Measurements from ENCODE around the gene SLITRK5.

The SLITRK5 gene, protein sequence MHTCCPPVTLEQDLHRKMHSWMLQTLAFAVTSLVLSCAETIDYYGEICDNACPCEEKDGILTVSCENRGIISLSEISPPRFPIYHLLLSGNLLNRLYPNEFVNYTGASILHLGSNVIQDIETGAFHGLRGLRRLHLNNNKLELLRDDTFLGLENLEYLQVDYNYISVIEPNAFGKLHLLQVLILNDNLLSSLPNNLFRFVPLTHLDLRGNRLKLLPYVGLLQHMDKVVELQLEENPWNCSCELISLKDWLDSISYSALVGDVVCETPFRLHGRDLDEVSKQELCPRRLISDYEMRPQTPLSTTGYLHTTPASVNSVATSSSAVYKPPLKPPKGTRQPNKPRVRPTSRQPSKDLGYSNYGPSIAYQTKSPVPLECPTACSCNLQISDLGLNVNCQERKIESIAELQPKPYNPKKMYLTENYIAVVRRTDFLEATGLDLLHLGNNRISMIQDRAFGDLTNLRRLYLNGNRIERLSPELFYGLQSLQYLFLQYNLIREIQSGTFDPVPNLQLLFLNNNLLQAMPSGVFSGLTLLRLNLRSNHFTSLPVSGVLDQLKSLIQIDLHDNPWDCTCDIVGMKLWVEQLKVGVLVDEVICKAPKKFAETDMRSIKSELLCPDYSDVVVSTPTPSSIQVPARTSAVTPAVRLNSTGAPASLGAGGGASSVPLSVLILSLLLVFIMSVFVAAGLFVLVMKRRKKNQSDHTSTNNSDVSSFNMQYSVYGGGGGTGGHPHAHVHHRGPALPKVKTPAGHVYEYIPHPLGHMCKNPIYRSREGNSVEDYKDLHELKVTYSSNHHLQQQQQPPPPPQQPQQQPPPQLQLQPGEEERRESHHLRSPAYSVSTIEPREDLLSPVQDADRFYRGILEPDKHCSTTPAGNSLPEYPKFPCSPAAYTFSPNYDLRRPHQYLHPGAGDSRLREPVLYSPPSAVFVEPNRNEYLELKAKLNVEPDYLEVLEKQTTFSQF

DNA sequence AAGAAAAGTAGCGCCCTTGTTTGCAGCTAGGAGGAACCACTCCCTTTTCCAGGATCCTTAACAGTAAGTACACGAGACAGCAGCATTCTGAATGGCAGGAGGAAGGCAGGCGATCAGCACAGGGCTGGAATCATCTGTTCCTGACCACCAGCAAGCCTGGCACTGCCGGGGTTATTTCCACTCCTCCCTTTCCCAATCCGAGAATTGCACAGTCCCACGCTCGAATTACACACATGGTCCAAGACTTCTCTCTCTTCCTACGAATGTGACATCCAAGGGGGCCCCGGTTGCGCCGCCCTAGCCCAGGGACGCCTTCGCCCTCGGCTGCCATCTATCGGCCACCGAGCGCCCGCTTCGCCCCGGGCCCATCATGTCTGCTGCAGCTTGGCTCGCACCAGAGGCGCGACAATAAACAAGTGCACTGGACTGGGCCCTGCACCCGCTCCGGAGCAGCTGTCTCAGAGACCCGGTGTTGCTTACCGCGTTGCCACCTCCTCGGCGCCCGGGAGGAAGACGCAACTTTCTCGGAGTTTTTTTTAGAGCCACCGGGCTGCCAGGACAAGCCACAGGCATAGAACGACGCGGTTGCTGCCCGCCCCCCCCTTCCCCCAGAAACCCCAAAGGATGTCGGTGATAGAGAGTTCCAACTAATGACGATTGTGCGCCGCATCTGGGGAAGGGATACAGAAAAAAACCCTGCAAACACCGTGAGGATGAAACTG lies at the start of gene SLITRK5:
TSS of gene SLITRK5 (plus strand) at position 341 of the 722 bp plus-strand sequence. CDS start 4,018 bp downstream, outside the sequence.
- DNase-seq (ENCODE audit: extremely low read depth in 1 of 2, low read depth in 1 of 2) = peak in 1 of 2 donors; percentile 33

DNA sequence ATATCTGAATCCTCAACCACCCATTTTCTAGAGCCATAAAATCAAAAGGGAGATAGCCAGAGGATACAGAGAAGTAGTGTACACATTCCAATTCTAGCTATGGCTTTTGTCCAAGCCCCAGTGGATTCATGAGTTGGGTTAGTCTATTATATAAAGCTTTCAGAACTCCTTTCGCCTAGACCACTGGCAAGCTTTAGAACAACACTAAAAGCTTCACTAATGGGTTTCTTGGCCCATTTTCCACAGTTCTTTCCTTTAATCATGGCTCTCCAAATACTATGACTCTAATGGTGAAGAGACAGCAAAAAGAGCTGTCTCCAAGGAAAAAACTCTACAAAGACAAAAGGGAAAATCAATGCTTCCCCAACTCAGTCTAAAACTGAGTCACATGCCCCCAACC lies 48.2 kb upstream of the SLITRK5 start:
- no peak for DNase-seq (ENCODE audit: extremely low read depth in 1 of 2, low read depth in 1 of 2)

DNA sequence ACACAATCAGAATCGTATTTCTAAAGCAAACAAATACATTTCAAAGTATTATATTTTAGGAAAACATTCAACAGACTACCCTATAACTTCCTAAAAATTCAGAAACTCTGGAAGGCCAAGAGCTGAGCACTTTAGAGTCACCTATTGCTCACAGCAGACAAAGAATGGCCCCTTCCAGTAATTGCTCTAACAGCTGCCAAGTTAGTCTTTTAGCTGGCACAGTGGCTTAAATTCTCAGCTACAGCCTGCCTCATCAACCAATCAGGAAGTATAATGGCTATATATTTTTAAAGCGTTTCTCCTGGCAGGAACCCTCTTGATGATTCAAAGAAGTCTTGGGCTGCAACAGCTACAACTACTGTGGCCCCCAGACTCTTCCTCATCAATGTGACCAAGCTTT lies 14.9 kb upstream of the SLITRK5 start:
- DNase-seq (ENCODE audit: extremely low read depth in 1 of 2, low read depth in 1 of 2) = no peak

DNA sequence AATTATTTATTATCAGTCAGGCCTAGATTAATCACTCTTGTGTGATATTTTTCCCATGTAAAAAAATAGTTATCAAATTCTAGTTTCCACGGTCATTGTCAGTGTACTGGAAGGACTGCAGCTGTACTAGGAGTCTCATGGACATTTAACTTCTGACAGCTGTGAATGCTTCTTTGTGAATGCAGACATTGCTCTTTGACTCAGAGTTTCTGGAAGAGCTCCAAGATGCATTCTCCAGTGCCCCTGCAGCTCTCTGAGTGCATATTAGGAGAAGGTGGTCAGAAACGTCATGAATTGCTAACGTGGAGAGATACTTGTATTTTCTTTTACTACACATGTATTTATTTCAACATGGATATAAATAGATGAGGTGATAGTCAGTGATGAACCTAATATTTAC lies 9.7 kb upstream of the SLITRK5 start:
- no peak for DNase-seq (ENCODE audit: extremely low read depth in 1 of 2, low read depth in 1 of 2)

DNA sequence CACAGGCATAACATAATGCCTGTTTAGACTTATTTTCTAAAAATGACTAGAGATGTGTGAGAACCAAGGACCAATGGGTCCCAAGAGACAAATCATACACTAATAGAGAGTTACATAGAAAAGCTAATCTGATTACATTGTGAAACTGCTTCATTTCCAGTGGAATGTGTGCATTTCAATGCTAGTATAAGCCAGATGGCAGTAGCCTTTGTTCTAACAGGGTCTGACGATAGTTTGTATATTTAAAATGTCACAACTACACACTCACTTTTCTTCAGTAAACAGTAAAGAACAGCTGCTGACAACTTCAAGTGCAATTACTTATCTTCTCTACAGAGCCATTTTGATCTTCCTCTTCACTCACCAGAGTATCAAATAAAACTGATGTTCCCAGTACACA lies 4.3 kb upstream of the SLITRK5 start:
- no peak for DNase-seq (ENCODE audit: extremely low read depth in 1 of 2, low read depth in 1 of 2)

DNA sequence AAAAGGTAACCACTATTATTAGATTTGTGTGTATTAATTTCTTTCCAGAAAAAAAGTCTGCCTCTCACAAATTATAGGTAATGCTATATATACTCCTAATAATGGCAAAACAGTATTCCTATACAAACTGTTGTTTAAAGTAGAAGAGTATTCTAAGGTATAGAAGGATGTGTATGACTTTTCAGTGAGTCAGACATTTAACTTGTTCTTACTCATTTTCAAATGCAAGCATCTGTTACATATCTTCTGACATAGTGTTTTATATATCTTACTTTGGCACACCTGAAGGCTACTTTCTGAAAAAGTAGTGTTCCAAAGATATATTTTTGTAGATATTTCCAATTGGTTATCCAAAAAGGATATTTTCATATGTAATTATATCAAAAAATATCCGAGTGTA lies 3.5 kb upstream of the SLITRK5 start:
- no peak for DNase-seq (ENCODE audit: extremely low read depth in 1 of 2, low read depth in 1 of 2)

DNA sequence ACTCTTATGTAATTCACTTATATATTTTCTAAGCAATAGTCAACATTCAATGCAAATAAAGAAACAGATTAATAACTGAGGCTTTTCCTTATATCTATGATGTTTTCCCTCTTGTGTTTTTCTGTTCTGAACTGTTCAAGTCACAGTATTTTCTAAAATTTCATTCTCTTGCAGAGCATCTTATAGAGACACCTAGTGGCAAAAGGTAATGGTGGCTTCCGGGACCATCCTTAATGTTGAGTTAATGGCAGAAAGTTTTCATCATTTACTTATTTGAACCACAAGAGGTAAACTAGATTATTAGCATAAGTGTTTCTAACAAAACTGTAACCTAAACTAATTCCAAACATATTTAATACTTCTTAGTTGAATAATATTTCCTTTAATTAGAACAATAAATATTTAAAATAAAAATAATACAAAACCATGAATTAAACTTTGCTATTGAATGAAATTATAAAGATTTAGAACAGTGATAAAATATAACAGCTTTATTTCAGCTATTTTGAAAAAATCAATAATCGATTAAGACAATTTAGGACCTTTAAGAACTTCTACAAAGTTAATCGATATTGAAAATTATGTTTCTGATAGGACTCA lies 1.7 kb upstream of the SLITRK5 start:
- no peak for DNase-seq (ENCODE audit: extremely low read depth in 1 of 2, low read depth in 1 of 2)

DNA sequence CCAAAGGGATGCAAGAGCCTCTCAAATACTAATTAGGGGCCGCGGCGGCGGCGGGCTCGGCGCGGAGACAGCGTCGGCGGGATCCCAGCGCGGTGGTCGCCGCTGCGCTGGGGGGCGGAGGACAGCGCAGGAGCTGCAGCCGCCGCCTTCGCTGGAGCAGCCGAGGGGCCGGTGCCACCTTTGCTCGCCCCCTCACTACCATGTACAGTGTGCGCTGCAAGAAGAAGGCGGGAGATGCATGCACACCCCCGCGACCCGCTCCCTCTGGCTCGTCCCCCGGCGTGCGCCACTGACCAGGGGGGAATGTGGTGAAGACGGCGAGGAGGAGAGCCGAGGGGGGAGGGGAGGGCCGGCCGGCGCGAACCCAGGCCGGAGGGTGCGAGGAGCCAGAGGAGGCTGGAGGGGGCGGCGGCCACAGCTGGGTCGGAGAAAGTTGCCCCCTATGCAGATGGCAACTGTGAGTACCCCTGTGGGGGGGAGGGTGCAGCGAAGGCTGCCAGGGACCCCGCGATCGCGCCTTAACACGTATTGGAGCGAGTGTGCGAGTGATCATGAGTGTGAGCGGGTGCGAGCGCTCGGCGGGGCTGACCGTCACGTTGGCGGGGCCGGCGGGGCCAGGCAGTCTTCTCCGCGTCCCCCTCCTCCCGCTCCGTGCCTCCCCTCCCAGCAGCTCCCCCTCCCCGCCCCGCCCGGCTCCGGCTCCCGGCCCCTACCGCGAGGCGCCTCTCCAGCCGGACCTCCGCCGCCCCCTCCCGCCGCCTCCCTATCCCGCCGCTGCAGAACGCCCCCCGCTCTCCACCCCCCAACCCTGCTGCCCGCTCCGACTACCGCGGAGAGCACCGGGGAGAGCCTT lies 808 bp downstream of the SLITRK5 start:
- no peak for DNase-seq (ENCODE audit: extremely low read depth in 1 of 2, low read depth in 1 of 2)

DNA sequence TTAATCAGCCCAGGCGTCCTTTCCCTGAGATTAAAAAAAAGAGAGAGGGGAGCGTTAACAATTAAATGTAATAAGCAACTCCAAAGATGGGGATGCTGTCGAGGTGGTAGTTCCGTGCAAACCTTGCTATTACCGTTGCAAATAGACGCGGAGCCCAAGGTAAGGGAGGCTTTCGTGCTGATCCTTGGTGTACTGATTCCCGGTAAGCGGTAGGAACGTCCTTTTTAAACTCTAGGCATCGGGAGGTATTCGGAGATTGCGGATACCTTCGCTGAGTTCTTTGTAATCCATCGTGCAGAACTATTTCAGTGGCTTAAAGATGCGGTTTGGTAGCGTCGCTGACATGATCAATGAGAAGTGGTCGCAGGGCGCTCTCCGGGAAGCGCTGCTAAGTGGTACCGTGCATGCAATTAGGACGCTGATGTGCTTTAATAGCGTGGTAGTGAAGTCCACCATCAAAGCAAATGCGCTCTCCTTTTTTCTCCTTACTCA lies 3.1 kb downstream of the SLITRK5 start:
- DNase-seq (ENCODE audit: extremely low read depth in 1 of 2, low read depth in 1 of 2) = no peak

DNA sequence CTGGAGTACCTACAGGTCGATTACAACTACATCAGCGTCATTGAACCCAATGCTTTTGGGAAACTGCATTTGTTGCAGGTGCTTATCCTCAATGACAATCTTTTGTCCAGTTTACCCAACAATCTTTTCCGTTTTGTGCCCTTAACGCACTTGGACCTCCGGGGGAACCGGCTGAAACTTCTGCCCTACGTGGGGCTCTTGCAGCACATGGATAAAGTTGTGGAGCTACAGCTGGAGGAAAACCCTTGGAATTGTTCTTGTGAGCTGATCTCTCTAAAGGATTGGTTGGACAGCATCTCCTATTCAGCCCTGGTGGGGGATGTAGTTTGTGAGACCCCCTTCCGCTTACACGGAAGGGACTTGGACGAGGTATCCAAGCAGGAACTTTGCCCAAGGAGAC lies 4.7 kb downstream of the SLITRK5 start:
- no peak for DNase-seq (ENCODE audit: extremely low read depth in 1 of 2, low read depth in 1 of 2)

DNA sequence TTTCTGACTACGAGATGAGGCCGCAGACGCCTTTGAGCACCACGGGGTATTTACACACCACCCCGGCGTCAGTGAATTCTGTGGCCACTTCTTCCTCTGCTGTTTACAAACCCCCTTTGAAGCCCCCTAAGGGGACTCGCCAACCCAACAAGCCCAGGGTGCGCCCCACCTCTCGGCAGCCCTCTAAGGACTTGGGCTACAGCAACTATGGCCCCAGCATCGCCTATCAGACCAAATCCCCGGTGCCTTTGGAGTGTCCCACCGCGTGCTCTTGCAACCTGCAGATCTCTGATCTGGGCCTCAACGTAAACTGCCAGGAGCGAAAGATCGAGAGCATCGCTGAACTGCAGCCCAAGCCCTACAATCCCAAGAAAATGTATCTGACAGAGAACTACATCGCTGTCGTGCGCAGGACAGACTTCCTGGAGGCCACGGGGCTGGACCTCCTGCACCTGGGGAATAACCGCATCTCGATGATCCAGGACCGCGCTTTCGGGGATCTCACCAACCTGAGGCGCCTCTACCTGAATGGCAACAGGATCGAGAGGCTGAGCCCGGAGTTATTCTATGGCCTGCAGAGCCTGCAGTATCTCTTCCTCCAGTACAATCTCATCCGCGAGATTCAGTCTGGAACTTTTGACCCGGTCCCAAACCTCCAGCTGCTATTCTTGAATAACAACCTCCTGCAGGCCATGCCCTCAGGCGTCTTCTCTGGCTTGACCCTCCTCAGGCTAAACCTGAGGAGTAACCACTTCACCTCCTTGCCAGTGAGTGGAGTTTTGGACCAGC lies 5.3 kb downstream of the SLITRK5 start:
- no peak for DNase-seq (ENCODE audit: extremely low read depth in 1 of 2, low read depth in 1 of 2)

DNA sequence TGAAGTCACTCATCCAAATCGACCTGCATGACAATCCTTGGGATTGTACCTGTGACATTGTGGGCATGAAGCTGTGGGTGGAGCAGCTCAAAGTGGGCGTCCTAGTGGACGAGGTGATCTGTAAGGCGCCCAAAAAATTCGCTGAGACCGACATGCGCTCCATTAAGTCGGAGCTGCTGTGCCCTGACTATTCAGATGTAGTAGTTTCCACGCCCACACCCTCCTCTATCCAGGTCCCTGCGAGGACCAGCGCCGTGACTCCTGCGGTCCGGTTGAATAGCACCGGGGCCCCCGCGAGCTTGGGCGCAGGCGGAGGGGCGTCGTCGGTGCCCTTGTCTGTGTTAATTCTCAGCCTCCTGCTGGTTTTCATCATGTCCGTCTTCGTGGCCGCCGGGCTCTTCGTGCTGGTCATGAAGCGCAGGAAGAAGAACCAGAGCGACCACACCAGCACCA lies 5.9 kb downstream of the SLITRK5 start:
- DNase-seq (ENCODE audit: extremely low read depth in 1 of 2, low read depth in 1 of 2) = no peak

DNA sequence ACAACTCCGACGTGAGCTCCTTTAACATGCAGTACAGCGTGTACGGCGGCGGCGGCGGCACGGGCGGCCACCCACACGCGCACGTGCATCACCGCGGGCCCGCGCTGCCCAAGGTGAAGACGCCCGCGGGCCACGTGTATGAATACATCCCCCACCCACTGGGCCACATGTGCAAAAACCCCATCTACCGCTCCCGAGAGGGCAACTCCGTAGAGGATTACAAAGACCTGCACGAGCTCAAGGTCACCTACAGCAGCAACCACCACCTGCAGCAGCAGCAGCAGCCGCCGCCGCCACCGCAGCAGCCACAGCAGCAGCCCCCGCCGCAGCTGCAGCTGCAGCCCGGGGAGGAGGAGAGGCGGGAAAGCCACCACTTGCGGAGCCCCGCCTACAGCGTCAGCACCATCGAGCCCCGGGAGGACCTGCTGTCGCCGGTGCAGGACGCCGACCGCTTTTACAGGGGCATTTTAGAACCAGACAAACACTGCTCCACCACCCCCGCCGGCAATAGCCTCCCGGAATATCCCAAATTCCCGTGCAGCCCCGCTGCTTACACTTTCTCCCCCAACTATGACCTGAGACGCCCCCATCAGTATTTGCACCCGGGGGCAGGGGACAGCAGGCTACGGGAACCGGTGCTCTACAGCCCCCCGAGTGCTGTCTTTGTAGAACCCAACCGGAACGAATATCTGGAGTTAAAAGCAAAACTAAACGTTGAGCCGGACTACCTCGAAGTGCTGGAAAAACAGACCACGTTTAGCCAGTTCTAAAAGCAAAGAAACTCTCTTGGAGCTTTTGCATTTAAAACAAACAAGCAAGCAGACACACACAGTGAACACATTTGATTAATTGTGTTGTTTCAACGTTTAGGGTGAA lies 6.6 kb downstream of the SLITRK5 start:
- DNase-seq (ENCODE audit: extremely low read depth in 1 of 2, low read depth in 1 of 2) = no peak

DNA sequence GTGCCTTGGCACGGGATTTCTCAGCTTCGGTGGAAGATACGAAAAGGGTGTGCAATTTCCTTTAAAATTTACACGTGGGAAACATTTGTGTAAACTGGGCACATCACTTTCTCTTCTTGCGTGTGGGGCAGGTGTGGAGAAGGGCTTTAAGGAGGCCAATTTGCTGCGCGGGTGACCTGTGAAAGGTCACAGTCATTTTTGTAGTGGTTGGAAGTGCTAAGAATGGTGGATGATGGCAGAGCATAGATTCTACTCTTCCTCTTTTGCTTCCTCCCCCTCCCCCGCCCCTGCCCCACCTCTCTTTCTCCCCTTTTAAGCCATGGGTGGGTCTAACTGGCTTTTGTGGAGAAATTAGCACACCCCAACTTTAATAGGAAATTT lies 7.2 kb downstream of the SLITRK5 start:
- no peak for DNase-seq (ENCODE audit: extremely low read depth in 1 of 2, low read depth in 1 of 2)

DNA sequence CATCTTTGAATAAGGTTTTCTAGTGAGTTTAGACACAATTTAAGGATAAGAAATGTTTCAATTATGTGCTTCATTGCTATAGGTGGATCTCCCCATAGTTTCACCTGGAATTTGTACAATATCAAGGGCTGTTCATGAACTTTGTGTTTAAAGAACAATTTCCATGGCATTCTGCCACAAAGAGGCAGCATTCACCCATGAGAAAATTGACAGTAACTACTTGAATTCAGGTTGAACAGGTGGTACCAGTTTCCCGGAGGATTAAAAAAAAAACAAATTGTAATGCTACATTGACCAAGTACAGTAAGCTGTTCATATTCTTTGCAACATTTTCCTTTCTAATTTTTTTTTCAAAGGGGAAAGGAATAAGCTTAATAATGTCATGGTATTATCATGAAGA lies 9.1 kb downstream of the SLITRK5 start:
- no peak for DNase-seq (ENCODE audit: extremely low read depth in 1 of 2, low read depth in 1 of 2)

DNA sequence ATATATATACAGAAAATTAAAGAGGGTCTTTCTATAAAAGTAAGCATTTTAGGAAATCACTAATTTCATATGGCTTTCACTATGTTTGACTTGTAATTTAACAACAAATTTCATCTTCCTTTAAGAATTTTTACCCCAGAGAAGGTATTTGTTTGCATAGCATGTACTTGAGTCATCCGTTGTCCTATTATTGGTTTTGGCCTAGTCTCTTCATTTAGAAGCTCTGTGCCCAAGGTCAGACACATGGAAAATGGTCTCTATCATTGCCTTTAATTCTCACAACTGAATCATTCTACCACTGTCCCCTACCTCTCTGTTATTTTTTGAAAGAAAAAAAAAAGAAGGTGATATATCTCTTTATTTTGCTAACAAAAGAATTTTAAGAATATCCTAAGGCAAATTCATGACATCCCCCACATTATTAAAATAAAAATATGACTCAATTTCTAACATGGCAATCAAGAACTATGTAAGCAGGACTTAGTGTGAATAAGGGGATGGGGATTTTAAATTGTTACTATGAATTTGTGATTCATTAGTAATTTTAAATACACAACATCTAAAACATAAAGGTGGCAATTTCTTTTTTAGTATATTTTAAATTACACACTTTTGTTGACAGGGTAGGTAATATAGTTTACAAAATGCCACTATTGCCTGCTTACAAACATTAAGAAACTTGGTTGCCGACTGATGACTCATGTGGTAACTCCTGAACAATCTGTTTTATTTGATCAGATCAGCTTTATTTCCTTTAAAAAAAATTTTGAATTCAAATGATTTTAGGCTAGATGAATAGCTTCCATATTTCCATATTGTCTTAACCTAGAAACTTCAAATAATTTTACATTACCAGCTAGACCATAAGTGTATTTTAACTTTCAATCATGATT lies 13.9 kb downstream of the SLITRK5 start:
- DNase-seq (ENCODE audit: extremely low read depth in 1 of 2, low read depth in 1 of 2) = no peak

DNA sequence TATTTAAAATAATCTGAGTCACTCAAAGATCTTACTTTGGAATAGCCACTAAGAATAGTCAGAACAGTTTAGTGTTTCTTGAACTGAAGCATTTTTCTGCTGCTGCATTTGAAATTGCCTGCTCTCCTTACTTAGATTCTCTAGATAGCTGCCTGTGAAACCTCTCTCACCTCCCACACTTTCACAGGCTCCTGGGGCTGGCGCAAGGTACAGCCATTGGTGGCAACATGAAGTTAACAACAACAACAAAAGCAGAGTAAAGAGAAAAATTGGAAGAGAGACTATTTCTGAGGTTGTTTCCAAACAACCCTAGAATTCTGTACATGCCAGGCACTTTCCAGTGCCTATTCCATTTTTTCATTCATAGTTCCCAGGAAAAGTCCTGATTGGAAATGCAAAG lies 25.3 kb downstream of the SLITRK5 start:
- no peak for DNase-seq (ENCODE audit: extremely low read depth in 1 of 2, low read depth in 1 of 2)

Measured in stimulated activated CD8-positive, alpha-beta memory T cell treated with anti-CD3 and anti-CD28 coated beads, Interleukin-7, amount 100 ng/mL, for 48 hours (primary cell).